Esophagus muscularis mucosa (tissue), 4 donors: Measurements from ENCODE around the gene ACTR8. TPM values are rescaled to one million over a fixed set of nuclear protein-coding genes. Genes with fewer than 3 reads are reported as not detected.

Experiments used
- DNase-seq: peaks from one replicate; pipeline ENCODE4 v3.0.0-alpha.2; 2017; ENCODE audit errors: extremely low spot score
- H3K27ac ChIP-seq, 4 donors: fragments of 200-600 bp; sonication (generic); replicated peaks in 1 of 4; 1 replicate in 3 of 4; 2 replicates in 1 of 4; pipeline ENCODE4 v1.5.1; 2016 to 2019; ENCODE audit warnings: mild to moderate bottlenecking in 1 of 4
- H3K27me3 ChIP-seq, 4 donors: fragments of 200-600 bp; sonication (generic); one replicate each; pipeline versions ENCODE4 v1.5.1 to v1.6.0; 2016 to 2019
- H3K36me3 ChIP-seq, 4 donors: fragments of 200-600 bp; sonication (generic); one replicate each; pipeline ENCODE4 v1.5.1; 2016 to 2019
- H3K4me1 ChIP-seq, 4 donors: fragments of 200-600 bp; sonication (generic); one replicate each; pipeline ENCODE4 v1.5.1; 2016 to 2019
- H3K4me3 ChIP-seq, 4 donors: fragments of 200-600 bp; sonication (generic); 1 replicate in 2 of 4; 2 replicates in 2 of 4; pipeline ENCODE4 v1.5.1; 2016 to 2019; ENCODE audit warnings: mild to moderate bottlenecking in 4 of 4, moderate library complexity in 1 of 4
- H3K9me3 ChIP-seq, 4 donors: fragments of 200-600 bp; sonication (generic); 1 replicate in 3 of 4; 2 replicates in 1 of 4; pipeline ENCODE4 v1.5.1; 2016 to 2019
- CTCF ChIP-seq, 3 experiments: fragments of 200-600 bp in 2 of 3; fragments of 450-650 bp in 1 of 3; sonication (generic) in 2 of 3; IDR thresholded peaks; one replicate each; pipeline ENCODE4 v1.5.1; 2017 to 2019; ENCODE audit warnings: antibody characterized with exemption in 3 of 3, mild to moderate bottlenecking in 2 of 3, moderate library complexity in 1 of 3
- EP300 ChIP-seq: sonication (generic); formaldehyde crosslinking; IDR thresholded peaks from one replicate; pipeline ENCODE4 v1.6.1; 2017; ENCODE audit warnings: antibody characterized with exemption
- POLR2A ChIP-seq: fragments of 450-650 bp; IDR thresholded peaks from one replicate; pipeline ENCODE4 v1.6.1; 2017; ENCODE audit warnings: antibody characterized with exemption, moderate library complexity, mild to moderate bottlenecking, low read depth
- POLR2AphosphoS5 ChIP-seq, 2 donors: sonication (generic); formaldehyde crosslinking; IDR thresholded peaks; one replicate each; pipeline ENCODE4 v1.6.1; 2017; ENCODE audit warnings: antibody characterized with exemption in 2 of 2
- WGBS: methylation state at CpG from one replicate; pipeline ENCODE4 v1.1.5; 2018; 5-methylcytosine and 5-hydroxymethylcytosine counted together
- intact Hi-C: fragments of 100-400 bp; cut with DNase I; formaldehyde crosslinking; loops from one replicate; pipeline ENCODE4 v1.15.1; 2023
- total RNA-seq, 4 donors: library from RNA; depleted of rRNA; stranded (reverse); fragments of >200 nt; gene quantifications; one replicate each; pipeline versions ENCODE4 v1.1.0 to v1.2.1, GENCODE V29; 2016

The ACTR8 gene
- total RNA-seq, 4 donors from 2014 or later, result 18.3 to 30.7 (median 21.9) TPM

GRCh38 chr3:53846134-53846850 lies 35.7 kb downstream of the ACTR8 start, which contains the start of the genes CHDH and IL17RB:
TSS of gene CHDH (minus strand) at chr3:53846419. CDS start at chr3:53824008, 22,411 bp downstream.
TSS of gene IL17RB (plus strand) at chr3:53846568. CDS start at chr3:53846589, 21 bp downstream.
- peak within 1 kb of the TSS; percentile 51 to 83 (median 70) for H3K27ac ChIP-seq
- H3K4me1 ChIP-seq, result peaks cover 8 to 19% (median 16%) of the 10 kb centered on the region in 4 donors
- WGBS, result 14% methylated on average over 13 of the region's 91 CpGs

GRCh38 chr3:53845881-53846133 lies 36.1 kb downstream of the ACTR8 start:
- no CpG with 5 or more reads among the region's 34 CpGs for WGBS
- H3K27ac ChIP-seq, result peak overlapping the region; percentile 51 to 83 (median 70)
- no peak for TF ChIP-seq CTCF (IDR thresholded peaks at IDR 0.05)
- no peak for TF ChIP-seq EP300
- TF ChIP-seq POLR2A, result no peak
- TF ChIP-seq POLR2AphosphoS5 (IDR thresholded peaks at IDR 0.05), result no peak
- peak overlapping the region; percentile 63 to 86 (median 72) for H3K4me3 ChIP-seq
- DNase-seq, result no peak
- H3K9me3 ChIP-seq, result no peaks in the 10 kb centered on the region
- peaks cover 0 to 31% (median 2%) of the 10 kb centered on the region in 4 donors for H3K27me3 ChIP-seq
- intact Hi-C loops, result no loop called here
- H3K4me1 ChIP-seq, result peaks cover 8 to 19% (median 16%) of the 10 kb centered on the region in 4 donors
- no peaks in the 10 kb centered on the region for H3K36me3 ChIP-seq

More at GRCh38 chr3:53846134-53846850, 35.7 kb downstream of the ACTR8 start, which contains the start of the genes CHDH and IL17RB:
- peaks cover 0 to 31% (median 2%) of the 10 kb centered on the region in 4 donors for H3K27me3 ChIP-seq
- DNase-seq, result no peak
- intact Hi-C loops, result no loop called here
- H3K4me3 ChIP-seq, result peak within 1 kb of the TSS; percentile 63 to 86 (median 72)
- H3K9me3 ChIP-seq, result no peaks in the 10 kb centered on the region
- TF ChIP-seq CTCF (IDR thresholded peaks at IDR 0.05) (no peak), POLR2AphosphoS5 (IDR thresholded peaks at IDR 0.05) (peak in 1 of 2 donors; percentile 20)
- no peaks in the 10 kb centered on the region for H3K36me3 ChIP-seq

GRCh38 chr3:53845103-53845880 lies 36.7 kb downstream of the ACTR8 start:
- 47% methylated on average over 8 of the region's 25 CpGs for WGBS

More at GRCh38 chr3:53845103-53845880, 36.7 kb downstream of the ACTR8 start:
- H3K9me3 ChIP-seq, result no peaks in the 10 kb centered on the region
- DNase-seq, result no peak
- H3K4me3 ChIP-seq, result peak overlapping the region; percentile 63 to 86 (median 72)
- peaks cover 8 to 19% (median 16%) of the 10 kb centered on the region in 4 donors for H3K4me1 ChIP-seq
- intact Hi-C loops, result no loop called here
- H3K27ac ChIP-seq, result peak overlapping the region; percentile 51 to 83 (median 70)
- H3K27me3 ChIP-seq, result peaks cover 0 to 31% (median 2%) of the 10 kb centered on the region in 4 donors
- TF ChIP-seq CTCF (IDR thresholded peaks at IDR 0.05) (peak in 2 of 3 experiments; percentile 16 to 19), POLR2A (no peak), POLR2AphosphoS5 (IDR thresholded peaks at IDR 0.05) (peak in 1 of 2 donors; percentile 26)
- no peaks in the 10 kb centered on the region for H3K36me3 ChIP-seq
